ENCODE measurements around the gene PPP1CA.

PPP1CA gene

DNA sequence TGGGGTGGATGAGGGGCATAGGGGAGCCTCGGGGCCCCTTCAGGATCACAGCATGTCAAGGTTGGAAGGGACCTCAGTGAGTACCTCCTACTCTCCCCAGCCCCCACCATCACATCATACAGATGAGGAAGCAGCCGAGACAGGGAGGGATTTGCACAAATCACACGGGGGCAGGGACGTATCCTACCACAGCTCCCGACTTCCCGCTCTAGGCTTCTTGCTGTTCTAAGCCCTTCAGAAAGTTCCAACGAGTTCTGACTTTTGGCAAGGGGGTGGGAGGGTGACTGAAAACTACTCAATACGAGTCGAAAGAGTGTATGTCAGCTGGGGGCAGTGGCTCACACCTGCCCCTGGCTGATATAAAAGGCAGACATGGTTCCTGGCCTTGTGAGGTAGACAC lies 14.6 kb downstream of the PPP1CA start:
- no peak for DNase-seq (ENCODE audit: low read depth in 2 of 3, low spot score in 1 of 3)

DNA sequence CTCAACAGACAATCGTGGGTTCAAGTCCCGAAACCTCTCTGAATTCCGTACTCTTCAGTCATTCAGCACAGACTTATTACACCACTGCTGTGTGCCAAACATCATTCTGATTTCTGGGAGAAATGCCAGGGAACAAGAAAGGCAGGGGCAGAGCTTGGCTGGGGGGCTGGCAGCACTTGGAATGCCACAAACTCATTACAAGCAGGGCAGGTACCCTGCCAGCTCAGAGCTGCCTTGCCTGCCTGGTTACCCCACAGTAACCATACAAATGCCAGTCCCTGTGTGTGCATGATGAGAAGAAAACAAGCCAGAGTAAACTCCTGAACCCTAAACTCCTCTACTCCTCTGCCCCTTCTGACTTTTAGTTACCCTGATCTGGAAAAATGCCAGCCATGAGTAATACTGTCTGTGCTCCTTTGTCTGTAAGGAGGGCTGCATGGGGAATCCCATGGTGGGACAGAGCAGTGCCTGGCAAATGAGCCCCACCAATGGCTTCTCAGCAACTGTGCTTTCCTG lies 16.7 kb downstream of the PPP1CA start:
- DNase-seq (ENCODE audit: low read depth in 2 of 3, low spot score in 1 of 3), result no peak

DNA sequence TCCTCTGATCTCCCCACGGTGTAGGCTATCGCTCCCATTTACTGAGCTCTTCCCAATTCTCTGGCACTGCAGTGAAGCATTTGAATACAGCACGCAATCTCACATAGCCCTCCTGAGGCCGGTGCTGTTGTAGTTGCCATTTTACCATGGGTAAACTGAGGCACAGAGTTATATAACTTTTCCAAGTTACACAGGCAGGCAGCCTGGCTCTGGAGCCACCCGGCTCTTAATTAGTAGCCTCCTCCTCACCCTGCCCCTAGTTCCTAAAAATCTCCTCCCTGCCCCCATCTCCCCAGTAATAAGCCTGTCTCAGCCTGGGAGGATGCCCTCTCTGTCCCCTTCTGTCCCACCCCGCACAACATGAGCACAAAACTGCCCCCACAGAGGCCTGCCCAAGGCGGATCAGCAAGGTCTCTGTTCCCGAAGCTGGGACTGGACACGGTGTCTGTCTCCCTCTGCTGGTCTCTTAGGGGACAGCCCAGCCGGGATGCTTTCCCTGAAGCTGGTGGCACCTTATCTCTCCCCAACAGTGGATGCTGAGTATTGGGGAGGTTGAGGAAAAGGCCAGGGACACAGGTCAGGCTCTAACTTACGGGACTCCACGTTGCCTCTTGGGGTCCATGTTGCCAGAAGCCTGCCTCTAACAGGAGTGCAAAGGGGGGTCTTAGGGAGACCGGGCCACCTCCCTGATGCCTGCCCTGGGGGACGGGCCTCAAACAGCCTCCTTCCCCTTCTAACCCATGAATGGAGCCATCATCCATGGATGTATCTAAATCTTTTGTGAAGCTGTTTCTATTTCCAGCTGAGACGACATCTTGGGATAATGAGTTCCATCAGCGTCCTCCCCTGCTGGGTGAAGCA lies 19.2 kb downstream of the PPP1CA start:
- DNase-seq (ENCODE audit: low read depth in 2 of 3, low spot score in 1 of 3), result peak; percentile 70 to 91 (median 74)

DNA sequence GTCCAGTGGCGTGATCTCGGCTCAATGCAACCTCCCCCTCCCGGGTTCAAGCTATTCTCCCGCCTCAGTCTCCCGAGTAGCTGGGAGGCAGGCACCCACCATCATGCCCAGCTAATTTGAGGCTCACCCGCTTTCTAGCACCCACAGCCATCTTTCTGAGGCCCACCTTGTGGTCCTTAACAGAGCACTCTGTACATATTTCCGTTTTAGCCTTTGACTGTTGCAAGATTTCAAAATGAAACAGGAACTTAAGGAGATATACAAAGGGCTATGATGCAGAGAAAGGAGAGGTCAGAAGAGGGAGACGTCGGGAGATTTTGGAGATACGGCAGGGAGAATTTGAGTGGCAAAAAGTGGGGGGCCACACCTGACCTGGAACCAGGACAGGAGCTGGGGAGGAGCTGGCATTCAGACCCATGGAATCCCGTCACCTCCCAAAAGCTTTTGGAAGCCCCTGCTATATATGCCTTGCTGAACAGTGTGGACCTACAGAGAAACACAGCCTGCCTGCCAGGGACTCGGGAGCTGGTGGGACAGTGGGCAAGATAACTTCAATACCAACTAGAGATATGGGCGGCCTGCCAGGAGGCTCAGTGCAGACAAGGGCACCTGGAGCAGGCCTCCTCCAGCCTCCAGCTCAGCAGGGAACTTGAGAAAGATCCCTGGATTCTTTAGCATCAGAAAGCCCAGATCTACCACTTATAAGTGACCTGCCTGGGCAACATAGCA lies 20.2 kb downstream of the PPP1CA start:
- DNase-seq (ENCODE audit: low read depth in 2 of 3, low spot score in 1 of 3), result no peak

DNA sequence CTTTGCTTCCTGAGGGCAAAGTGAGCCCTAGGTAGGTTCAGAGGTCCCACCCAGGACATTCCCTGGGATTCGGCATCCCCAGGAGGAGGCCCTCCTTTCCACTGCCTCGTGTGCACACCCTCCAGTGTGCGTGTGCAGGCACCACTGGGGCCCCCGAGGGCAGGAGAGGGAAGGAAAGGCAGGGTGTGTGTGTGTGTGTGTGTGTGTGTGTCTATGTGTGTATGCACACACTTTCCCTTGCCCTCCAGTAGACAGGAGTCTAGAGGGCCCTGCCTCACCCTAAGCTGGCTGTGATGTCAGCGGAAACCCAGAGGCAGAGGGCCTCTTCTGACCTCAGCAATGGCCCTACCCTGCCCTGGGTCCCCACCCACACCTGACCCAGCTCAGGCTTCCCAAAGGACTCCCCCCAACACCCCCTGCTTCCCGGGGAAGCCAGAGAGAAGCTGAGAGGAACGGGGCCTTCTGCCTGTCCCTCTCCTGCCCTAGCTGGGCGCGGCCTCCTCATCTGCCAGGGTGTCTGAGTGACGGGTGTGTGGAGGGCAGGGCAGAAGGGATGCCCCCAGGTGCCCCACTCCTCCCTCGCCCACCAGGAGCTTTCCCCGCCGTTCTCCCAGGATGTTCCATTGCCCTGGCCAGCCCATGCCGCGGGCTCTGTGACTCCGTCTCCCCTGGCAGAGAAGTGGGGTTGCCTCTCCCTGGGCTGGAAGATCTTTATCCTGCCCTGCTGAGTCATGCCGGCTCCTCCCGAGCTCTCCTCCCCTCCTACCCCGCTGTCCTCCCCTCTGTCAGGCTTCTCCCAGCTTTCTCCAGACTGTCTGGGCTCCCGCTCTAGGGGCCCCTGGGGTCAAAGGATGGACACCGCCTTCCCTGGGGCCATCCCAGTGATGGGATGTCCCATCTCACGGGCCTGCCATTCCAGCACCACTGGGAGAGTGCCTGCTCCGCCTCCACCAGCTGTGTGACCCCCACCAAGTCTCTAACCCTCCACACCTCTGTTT lies 22.3 kb downstream of the PPP1CA start:
- DNase-seq (ENCODE audit: low read depth in 2 of 3, low spot score in 1 of 3), result no peak

DNA sequence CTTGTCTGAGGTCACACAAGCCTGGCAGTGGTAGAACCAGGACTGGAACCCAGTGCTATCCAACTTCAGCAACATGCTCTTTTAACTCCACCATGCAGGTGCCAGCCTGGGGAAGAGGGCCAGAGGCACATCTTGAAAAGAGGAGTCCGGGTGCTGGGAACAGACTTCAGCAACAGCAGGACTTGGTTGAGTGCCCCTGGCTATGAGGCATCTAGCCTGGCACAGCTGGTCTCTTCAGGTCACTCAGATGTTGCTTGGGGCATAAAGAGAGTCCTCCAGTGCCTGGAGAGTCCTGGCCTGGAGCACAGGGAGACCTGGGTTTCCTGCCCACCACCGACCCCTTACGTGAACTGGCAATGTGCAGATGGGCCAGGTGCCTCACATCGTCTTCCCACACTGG lies 23.1 kb downstream of the PPP1CA start:
- DNase-seq (ENCODE audit: low read depth in 2 of 3, low spot score in 1 of 3), result no peak

DNA sequence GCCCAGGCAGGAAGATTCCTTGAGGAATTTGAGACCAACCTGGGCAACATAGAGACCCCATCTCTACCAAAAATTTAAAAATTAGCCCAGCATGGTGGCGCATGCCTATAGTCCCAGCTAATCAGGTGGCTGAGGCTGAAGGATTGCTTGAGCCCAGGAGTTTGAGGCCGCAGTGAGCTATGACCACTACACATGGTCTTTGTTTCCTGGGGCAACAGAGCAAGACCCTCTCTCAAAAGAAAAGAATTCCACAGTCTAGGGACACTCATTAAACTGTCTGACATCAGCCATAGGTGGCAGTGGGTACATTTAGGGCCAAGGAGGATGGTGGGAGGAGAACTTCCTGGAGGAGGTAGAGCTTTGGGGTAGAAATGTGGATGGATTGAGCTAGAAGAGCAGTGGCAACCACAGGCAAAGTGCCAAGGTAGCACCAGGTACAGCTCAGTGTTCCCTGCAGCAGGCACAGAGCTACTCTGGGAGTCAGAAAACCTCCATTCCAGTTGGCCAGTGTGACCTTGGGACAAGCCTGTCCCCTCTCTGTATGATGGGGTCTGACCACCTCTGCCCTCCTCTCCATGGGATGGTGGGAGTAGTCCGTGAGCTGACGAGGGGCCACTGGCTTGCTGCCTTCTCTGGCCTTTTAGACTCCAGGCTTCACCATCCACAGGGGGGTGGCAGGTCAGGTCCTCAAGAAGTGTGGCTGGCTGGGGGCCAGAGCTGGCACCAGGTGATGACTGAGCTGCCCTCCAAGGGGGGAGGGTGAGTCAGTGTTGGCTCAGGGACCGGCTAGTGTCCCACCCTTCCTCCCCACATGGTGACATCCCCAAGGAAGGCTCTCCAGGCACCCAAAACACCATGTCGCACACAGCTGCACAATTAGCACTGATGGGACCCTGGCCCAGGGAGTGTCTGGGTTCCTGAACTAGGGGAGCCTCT lies 24.5 kb downstream of the PPP1CA start:
- DNase-seq (ENCODE audit: low read depth in 2 of 3, low spot score in 1 of 3), result no peak

DNA sequence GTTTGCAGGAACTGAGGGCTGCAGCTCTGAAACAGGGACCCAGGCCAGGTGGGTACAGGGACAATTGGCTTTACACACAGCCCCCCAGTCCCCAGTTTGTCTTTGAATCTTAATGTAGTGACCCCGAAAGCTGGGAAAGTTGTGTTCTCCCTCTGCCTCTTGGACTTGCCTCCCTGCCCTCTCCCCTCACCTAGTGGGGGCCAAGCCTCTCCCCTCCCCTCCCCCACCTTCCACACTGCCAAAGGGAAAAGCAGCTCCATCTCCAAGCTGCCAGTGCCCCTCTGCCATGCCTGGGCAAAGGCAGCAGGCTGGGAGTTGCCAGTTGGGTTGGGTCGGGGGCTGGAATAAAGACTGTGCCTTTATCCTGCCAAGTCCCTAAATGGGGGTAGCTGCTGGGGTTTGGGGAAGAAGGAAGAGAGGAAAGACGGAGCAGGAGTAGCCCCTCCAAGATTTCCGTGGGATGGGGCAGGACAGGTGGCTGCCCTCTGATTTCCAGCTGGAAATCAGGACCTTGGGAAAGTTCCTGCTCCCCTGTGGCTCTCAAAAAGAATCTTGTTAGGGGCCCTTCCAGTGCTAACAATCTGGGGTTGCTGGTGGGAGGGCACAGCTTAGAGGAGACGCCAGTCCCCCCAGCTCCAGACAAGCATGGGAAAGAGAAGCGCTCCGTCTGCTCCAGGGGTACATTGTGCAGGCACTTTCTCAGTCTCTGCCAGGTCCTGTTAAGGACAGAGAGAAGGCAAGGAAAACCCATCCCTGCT lies 25.4 kb downstream of the PPP1CA start:
- no peak for DNase-seq (ENCODE audit: low read depth in 2 of 3, low spot score in 1 of 3)

DNA sequence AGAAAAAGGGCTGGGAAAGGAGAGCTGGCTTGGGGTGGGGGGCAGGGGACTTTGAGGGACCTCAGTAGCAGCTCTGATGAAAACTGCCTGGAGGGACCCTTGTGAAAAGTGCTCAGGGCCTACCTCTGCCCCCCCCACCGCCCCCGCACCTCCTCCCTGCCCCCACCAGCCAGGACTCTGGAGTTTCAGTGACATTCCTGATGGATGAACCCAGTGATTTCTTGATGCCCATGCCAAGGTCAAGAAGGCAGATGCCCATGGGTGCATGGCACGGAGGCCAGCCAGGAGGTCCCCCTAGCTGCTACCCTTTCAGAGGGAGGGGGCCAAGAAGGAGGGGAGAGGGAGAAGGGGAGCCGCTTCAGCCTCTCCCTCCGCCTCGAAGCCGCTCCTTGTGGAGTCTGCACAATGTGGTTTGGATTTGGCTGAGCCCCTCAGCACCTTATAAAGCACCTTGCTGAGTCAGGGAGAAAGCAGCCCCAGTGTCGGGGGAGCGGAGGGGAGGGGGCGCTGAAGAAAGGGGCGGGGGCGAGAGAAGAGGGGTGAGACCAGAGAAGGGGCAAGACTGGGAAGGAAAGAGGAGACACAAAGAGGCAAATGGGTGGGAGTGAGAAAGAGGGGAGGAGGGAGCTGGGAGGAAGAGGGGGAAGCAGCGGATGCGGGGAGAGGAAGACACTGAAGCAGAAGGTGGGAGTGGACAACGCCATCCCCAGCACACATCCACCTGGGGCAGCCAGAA lies 26.2 kb downstream of the PPP1CA start:
- no peak for DNase-seq (ENCODE audit: low read depth in 2 of 3, low spot score in 1 of 3)

DNA sequence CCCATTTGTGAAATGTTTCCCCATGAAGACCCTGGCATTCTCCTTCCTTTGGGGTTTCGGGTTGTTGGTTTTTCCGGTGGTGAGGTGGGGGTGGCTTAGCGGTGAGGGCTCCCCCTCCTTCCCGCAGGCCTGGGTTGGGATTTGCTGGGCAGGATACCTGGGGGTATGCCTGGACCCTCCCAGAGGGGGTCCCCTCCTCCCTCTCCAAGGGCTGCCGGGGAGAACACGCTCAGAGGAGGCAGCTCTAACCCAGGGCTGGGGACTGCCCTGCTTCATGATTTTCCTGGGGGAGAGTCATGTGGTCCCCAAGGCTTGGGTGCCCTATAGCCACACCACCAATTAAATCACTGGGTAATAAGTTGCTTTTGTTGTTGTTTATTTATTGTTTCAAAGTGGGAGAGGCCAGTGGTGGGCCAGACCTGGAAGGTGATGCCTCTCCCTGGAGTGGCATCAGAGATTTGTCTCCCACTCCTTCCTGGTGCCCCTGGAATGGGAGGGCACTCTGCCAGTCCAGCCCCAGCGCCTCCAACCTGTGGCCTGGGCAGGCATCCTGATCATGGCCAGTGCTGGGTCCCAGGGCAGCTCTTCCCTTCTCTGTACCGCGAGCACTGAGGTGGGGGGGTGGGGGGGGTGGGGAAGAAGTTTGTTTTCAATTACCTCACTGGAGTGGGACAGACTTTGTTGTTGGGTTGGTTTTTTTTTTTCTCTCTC lies 26.9 kb downstream of the PPP1CA start:
- no peak for DNase-seq (ENCODE audit: low read depth in 2 of 3, low spot score in 1 of 3)

DNA sequence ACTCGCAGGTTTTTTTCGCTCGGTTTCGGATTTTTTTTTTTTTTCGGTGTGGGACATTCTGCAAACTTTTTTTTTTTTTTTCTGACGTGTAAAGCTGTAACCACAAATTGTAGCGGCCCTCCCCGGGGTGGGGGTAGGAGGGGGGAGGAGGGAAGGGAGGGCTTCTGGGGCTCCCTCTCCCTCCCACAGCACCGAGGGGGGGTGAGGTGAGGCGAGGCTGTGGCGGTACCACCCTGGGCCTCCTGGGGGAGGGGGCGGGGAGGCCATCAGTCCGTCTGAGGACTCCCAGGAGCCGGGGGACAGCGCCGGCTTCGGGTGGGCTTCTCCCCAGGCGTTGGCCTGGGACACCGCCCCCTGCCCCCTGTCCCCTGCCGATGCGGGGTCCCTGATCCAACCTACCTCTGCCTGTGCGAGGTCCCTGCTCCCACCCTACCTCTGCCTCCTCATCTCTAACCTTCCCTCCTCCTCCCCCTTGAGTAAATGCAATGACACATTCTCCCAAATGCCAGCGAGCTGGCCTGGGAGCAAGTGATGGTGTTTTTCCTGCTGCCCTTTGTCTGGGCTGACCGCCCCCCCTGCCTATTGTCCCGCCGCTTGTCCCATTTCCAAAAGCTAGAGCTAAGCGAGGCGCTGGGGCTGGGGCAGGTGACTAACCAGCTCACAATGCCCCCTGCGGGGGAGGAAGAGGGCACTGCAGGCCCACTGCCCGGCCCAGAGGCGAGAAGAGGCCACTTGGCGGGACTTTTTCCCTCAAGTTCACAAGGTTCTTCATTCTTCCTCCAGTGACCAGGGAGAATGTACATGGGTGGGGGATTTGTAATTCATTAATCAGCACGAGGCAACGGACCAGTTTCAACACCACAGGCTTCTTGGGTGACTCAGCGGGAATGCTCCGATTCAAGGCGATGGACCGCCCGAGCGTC lies 27.7 kb downstream of the PPP1CA start:
- no peak for DNase-seq (ENCODE audit: low read depth in 2 of 3, low spot score in 1 of 3)

DNA sequence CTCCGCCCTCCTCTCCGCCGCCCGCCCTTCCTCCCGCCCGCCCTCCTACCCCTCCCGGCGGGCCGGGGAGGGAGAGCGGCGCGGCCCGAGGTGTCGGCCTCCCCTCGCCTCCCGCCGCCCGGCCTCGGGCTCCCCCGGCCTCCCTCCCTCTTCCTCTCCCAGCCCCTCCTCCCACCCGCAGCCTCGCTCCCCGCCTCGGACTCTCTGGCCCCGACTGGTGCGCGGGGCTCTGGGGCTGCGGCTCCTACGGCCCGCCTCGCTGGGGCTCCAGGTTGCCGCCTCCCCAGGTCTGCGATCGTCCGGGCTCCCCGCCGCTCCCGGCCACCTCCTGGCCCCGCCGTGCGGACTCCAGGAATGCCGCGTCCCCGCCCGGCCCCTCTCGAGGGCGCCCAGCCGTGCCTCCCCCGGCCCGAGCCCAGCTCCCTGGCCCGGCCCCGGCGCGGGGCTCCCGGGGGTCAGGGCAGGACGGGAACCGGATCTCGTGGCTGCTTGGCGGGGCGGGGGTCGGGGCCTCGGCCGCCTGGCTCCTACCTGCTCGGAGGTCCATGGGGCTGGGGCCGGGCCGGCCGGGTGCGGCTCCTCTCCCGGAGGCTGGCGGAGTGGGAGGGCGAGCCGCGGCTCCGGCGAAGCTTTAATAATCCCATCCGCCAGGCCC lies 28.5 kb downstream of the PPP1CA start, which contains the start of gene CLCF1:
Gene CLCF1, minus strand, starts transcription at position 606 of the 655 bp plus-strand sequence. Its CDS starts 59 bp downstream, at position 547.
- DNase-seq (ENCODE audit: low read depth in 2 of 3, low spot score in 1 of 3), result no peak

DNA sequence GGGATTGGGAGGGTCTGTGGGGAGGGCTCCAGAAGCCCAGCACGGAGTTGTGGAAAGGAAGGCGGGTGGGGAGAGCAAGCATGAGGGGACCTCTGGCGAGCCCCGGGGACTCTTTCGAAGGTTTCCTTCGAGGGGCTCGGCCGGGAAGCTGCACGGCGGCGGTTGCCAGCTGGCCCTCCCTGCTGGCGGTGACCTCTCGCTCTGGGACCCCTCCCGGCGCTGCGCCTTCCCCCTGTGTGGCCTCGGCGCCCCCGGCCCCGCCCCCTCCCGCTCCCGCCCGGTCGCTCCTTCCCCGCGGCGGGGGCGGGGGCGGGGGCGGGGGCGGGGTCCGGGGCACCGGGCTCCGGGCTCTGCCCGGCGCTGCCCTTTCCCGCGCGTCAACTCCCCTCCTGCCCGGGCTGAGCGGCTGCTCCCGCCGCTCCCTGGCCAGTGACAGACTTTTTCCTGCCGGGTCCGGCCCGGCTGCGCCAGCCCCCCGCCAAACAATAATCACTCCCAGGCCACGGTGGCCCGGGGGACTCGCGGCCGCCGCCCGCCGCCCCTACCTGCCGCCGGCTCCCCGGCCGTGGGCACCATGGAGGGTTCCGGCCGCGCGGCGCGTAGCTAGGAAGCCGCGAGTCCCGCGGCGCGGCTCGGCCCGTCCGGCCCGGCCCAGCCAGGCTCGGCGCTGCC lies 29.2 kb downstream of the PPP1CA start:
- no peak for DNase-seq (ENCODE audit: low read depth in 2 of 3, low spot score in 1 of 3)

DNA sequence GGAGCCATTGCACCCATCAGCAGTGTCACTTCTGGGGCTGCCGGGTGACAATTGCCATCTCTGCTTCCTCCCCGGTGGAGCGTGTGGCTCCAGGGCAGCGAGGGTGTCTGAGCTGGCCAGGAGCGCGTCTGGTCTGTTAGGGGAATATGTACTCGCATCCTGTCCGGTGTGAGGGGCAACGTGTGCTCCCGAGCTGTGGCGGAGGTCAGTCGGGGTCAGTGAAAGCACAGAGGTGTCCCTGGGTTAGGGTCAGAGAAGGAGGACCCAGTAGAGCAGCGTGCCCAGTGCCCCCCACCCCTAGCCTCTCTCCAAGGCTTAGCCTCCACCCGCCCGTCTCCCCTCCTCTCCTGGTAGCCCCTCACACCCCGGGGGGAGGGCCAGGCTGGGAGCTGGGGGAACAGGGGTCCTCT lies 29.7 kb downstream of the PPP1CA start:
- no peak for DNase-seq (ENCODE audit: low read depth in 2 of 3, low spot score in 1 of 3)

DNA sequence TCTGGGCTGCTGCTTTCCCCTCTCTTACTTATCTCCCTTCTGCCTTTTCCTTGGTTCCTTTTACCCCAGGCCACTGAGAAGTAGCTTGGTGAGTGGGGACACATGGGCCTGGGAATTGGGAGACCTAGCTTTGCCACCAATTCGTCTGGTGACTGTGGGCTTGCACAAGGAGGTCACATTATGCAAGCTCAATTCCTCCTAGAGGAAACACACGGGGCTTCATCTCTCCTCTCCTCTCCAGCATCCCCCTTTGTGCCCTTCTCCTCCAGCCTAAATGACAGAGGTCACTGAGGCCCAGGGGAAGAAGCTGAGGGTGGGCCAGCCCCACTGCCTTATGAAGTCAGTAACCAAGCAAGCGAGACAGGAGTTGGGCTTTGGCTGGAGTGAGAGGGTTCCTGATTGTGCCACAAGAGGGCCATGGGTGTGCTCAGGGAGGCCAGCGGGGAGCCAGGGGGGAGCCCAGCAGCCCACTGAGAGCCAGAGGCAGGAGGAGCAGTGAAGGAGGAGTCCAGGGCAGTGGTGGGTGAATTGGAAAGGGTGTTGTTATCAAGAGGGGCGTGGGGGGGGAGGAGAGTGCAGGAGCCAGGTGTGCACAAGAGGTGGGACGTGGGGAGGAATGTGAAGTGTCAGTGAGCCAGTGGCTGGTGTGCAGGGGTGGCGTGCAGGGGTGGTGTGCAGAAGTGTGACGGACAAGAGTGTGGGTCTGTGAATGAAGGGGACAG lies 30.3 kb downstream of the PPP1CA start:
- DNase-seq (ENCODE audit: low read depth in 2 of 3, low spot score in 1 of 3), result no peak
